A673 (cell line): Measurements from ENCODE around the gene ADCY4.

Experiments
- EZH2 ChIP-seq: fragments of 200-600 bp; sonication (generic); IDR thresholded peaks from 2 replicates; pipeline ENCODE4 v1.6.1; 2017; ENCODE audit warnings: borderline replicate concordance, low read depth, mild to moderate bottlenecking, mixed read lengths, antibody characterized with exemption, low read length; ENCODE audit not compliant: poor library complexity, severe bottlenecking
- TF ChIP-seq, protein P1 (sequence below): fragments of 300-800, 200-600 bp; sonication (generic); conservative IDR thresholded peaks from 2 replicates; pipeline ENCODE4 v1.5.1; 2017; ENCODE audit warnings: low read depth, mild to moderate bottlenecking, antibody characterized with exemption, low read length, moderate library complexity, mixed read lengths

DNA sequence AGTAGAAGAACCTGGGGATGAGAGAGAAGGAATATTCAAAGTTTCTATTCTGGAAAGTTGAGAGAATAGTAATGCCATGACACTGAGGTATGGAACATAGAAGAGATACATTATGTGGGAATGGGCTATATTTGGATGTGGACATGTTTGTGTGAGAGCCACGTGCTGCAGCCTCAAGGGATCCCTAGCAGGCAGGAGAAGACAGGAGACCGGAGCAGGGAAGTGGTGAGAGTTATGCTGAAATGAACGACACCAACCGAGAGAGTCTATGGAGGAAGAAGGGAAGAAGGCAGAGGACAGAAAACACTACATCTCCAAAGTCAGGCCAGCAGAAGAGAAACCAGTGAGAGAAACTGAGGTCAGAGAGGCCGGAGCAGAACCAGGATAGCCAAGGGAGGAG lies 14.9 kb upstream of the ADCY4 start:
- TF ChIP-seq, protein P1, sequence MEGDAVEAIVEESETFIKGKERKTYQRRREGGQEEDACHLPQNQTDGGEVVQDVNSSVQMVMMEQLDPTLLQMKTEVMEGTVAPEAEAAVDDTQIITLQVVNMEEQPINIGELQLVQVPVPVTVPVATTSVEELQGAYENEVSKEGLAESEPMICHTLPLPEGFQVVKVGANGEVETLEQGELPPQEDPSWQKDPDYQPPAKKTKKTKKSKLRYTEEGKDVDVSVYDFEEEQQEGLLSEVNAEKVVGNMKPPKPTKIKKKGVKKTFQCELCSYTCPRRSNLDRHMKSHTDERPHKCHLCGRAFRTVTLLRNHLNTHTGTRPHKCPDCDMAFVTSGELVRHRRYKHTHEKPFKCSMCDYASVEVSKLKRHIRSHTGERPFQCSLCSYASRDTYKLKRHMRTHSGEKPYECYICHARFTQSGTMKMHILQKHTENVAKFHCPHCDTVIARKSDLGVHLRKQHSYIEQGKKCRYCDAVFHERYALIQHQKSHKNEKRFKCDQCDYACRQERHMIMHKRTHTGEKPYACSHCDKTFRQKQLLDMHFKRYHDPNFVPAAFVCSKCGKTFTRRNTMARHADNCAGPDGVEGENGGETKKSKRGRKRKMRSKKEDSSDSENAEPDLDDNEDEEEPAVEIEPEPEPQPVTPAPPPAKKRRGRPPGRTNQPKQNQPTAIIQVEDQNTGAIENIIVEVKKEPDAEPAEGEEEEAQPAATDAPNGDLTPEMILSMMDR = no peak
- no peak for TF ChIP-seq EZH2
